Measurements from ENCODE around the gene ABTB2.

Gene ABTB2

GRCh38 chr11:34181856-34182405 lies 175.9 kb downstream of the ABTB2 start:
- no peak for DNase-seq

- no peak for DNase-seq
Observed at GRCh38 chr11:34181251-34181650, 176.6 kb downstream of the ABTB2 start.

GRCh38 chr11:34180814-34181165 lies 177.0 kb downstream of the ABTB2 start:
- DNase-seq, result peak; percentile 16

GRCh38 chr11:34180040-34180813 lies 177.6 kb downstream of the ABTB2 start:
- peak; percentile 17 for DNase-seq

- DNase-seq, result no peak
Observed at GRCh38 chr11:34179026-34179675, 178.7 kb downstream of the ABTB2 start.

GRCh38 chr11:34178209-34178821 lies 179.5 kb downstream of the ABTB2 start:
- DNase-seq, result no peak

- no peak for DNase-seq
Observed at GRCh38 chr11:34176751-34177209, 181.0 kb downstream of the ABTB2 start.

GRCh38 chr11:34175284-34176019 lies 182.4 kb downstream of the ABTB2 start:
- DNase-seq, result no peak

GRCh38 chr11:34174412-34175041 lies 183.3 kb downstream of the ABTB2 start:
- DNase-seq, result peak; percentile 80

GRCh38 chr11:34173050-34173449 lies 184.8 kb downstream of the ABTB2 start:
- DNase-seq, result no peak

GRCh38 chr11:34169686-34170085 lies 188.1 kb downstream of the ABTB2 start:
- DNase-seq, result no peak

- DNase-seq, result no peak
Observed at GRCh38 chr11:34168642-34169420, 189.0 kb downstream of the ABTB2 start.

GRCh38 chr11:34167961-34168360 lies 189.8 kb downstream of the ABTB2 start:
- no peak for DNase-seq

GRCh38 chr11:34166806-34167740 lies 190.7 kb downstream of the ABTB2 start:
- DNase-seq, result no peak

GRCh38 chr11:34165786-34166555 lies 191.8 kb downstream of the ABTB2 start:
- DNase-seq, result no peak

- DNase-seq, result no peak
Observed at GRCh38 chr11:34165121-34165520, 192.7 kb downstream of the ABTB2 start.

GRCh38 chr11:34162856-34163255 lies 195.0 kb downstream of the ABTB2 start:
- DNase-seq, result no peak

- no peak for DNase-seq
Observed at GRCh38 chr11:34162493-34162820, 195.4 kb downstream of the ABTB2 start.

- peak; percentile 60 for DNase-seq
Observed at GRCh38 chr11:34161812-34162492, 195.9 kb downstream of the ABTB2 start.
